ENCODE results near the gene DAGLB.
"Not testable (repeated sequence)": the region's sequence is repeated elsewhere in the genome, so short reads cannot be mapped to it uniquely, and the experiment has no call there.

The DAGLB gene, protein sequence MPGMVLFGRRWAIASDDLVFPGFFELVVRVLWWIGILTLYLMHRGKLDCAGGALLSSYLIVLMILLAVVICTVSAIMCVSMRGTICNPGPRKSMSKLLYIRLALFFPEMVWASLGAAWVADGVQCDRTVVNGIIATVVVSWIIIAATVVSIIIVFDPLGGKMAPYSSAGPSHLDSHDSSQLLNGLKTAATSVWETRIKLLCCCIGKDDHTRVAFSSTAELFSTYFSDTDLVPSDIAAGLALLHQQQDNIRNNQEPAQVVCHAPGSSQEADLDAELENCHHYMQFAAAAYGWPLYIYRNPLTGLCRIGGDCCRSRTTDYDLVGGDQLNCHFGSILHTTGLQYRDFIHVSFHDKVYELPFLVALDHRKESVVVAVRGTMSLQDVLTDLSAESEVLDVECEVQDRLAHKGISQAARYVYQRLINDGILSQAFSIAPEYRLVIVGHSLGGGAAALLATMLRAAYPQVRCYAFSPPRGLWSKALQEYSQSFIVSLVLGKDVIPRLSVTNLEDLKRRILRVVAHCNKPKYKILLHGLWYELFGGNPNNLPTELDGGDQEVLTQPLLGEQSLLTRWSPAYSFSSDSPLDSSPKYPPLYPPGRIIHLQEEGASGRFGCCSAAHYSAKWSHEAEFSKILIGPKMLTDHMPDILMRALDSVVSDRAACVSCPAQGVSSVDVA

DNA sequence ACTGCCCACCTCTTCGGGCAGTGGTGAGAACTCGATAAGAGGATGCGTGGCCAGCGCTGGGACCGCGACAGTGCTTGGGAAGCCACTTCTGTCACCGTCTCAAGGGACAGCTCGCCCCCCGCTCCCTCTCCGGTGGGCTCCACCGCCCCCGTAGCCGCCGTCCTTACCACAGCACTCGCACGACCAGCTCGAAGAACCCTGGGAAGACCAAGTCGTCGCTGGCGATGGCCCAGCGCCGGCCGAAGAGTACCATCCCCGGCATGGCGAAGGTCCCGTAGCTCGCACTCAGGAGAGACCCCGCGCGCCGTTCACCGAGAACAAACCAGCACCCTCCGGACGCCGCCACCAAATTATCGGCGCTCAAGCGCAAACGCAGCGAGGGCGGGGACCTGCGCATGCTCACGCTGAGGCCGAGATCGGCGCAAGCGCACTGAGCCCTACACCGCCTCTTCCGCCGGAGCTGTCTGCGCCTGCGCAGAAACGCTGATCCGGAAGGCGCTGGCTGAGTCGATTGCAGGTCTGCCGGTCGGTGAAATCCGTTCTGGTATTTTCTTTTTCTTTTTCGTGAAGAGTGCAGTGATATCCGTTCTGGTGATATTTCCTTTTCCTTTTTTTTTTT lies at the start of gene DAGLB:
TSS of gene DAGLB (minus strand) at position 374 of the 619 bp plus-strand sequence. CDS start at position 262, 112 bp downstream.
- DNase-seq: peak; percentile 96

DNA sequence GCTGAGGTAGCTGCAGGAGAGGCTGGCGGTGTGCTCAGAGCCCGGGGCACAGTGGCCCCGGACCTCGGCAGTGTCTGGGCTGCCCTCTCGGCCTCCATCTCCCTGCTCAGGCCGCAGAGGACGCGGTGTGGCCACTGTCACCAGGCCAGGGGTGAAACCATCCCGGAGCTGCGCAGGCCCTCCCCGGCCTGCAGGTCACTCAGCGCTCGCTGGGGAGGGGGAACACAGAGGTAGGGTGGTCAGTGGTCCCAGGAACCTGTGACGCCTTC lies 49.8 kb upstream of the DAGLB start:
- no peak for DNase-seq

DNA sequence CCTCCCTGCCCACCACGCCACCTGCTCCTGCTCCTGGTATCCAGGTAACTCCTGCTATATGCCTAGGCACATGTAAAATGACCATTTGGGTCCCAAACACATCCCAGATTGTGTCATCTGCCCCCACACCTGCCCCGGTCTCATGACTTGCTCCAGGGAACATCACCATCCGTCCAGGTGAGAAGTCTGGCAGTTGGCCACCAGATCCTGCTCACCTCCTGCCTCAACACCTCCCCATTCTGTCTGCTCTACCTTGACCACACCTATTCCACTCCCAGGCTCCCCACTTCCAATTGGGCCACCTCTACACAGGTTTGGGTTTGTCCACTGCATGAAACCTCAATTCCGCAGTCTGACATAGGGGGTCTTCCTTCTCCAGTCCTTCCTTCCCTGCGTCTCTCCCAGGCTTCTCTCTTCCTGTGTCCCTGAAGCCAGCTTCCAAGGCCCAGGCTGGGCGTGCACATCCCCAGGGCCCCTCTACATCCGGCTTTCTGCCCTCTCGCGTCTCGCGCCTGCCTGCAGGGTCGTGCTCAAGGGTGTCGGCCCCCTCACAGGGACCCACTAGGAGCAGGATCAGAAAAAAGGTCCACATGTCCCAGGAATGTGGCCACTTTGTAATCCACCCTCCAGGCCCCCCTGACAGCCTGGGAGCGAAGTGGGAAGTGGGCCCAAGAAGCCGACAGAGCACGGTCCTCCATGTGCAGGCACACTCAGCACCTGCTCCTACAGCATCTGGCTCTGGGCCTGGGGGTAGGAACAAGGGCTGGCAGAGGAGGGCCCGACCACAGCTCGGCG lies 49.3 kb upstream of the DAGLB start:
- DNase-seq: peak; percentile 25

DNA sequence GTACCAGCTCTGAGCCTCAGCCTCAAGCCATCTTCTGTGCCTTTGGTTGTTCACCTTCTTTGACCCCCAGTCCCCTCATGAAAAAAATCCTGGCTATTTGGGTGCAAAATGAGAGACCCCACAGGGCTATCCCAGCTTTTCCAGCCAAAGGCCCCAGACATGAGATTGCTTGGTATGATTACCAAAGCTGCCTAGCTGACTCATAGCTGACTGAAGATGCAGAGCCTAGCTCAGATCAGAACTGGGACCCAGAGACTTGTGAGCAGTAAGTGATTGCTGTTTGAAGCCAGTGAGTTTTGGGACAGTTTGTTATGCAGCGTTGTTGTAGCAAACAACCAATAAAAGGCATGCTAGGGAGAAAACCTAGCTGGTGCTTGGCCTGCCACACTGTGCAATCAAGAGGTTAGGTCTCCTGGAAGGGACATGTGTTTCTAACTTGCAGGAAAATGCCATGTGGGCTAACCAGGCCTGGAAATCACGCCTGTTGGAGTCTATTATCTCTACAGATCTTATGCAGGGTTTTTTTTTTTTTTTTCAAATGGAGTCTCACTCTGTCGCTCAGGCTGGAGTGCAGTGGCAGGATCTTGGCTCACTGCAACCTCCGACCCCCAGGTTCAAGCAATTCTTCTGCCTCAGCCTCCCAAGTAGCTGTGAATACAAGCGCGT lies 48.0 kb upstream of the DAGLB start:
- no peak for DNase-seq

DNA sequence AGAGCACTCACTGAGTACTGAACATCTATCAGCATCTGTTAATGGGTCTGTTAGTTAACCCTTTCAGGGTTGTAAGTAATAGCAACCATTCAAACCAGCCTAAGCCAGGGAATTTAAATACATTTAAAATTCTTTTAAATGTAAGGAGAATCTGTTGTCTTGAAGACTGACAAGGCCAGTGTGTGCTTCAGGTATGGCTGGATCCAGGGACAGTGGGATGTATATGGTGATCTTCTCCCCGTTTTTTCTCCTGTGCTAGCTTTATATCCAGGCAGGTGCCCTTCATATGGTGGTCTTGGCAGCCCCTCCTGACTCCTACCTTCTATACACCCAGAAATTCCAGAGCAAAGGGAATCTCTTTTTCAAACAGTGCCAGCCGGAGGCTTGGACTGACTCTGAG lies 46.6 kb upstream of the DAGLB start:
- no peak for DNase-seq

DNA sequence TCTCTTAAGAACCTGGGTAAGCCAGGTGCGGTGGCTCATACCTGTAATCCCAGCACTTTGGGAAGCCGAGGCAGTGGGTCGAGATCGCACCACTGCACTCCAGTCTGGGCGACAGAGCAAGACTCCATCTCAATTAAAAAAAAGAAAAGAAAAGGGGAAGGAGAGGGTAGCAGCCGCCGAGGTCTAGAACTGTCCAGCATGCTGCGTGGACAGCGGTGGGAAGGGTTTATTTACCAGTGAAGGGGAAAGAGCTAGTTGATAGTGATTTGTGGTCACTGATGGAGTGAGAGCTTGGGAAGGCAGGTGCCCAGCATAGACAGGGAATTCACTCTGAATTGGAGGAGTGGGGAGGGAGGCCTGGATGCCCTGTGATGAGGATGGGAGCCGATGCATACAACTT lies 43.4 kb upstream of the DAGLB start:
- no peak for DNase-seq

DNA sequence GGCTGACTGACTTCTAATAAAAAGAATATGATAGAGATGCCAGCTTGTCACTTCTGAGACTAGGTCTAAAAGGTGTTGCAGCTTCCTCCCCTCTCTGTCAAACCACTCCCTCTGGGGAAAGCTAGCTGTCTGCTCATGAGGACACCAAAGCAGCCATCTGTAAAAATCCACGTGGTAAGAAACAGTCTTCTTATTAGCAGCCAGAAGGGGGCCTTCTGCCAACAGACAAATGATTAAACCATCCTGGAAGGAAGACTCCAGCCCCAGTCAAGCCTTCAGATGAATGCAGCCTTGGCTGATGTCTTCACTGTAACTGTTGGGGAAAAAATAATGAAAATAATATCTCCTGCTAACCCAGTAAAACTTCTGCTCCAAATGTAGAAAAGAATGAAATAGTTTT lies 41.9 kb upstream of the DAGLB start:
- peak; percentile 20 for DNase-seq

DNA sequence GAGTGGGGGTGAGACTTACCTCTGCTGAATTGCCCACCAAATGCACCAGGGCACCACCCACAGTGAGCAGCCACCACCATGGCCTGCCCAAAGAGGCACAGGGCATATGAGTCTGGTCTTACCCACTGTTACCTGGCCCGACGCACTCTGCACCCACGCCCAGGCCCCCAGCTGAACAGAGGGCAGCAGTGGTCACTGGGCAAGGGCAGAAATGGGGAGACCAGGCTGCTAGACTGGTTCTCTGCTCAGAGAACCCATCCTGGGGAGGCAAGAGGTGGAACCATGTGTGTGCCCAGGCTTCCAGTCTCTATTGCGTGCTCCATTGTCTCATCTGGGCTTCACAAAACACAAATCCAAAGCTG lies 39.4 kb upstream of the DAGLB start:
- DNase-seq: no peak

DNA sequence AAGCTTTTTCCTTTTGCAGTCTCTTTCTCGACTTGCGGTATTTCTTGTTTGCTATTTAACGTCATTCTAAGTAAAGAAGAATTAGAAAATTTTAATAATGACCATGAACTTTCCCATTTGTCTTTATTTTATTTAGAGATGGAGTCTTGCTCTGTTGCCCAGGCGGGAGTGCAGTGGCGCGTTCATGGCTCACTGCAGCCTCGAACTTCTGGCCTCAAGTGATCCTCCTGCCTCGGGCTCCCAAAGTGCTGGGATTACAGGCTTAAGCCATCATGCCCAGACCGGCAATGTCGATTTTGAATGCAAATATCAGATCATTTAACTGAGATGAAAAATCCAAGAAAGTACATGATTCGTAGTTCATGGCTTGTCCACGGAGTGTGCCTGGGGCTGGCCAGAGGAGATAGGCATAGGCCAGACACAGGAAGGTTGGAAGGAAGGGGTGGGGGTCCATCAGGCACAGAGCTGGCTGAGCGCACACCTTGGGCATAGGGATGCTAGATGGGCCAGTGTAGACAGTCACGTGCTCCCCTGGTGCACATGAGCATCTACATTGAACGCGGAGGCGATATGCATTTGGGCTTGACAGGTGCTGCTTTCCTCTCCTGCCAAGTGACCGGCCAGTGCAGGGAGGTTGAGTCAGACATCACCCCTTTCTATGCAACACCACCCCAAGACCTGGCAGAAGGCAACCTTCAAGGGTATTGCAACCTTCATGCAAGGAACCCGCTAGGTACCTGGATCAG lies 38.9 kb upstream of the DAGLB start:
- no peak for DNase-seq

DNA sequence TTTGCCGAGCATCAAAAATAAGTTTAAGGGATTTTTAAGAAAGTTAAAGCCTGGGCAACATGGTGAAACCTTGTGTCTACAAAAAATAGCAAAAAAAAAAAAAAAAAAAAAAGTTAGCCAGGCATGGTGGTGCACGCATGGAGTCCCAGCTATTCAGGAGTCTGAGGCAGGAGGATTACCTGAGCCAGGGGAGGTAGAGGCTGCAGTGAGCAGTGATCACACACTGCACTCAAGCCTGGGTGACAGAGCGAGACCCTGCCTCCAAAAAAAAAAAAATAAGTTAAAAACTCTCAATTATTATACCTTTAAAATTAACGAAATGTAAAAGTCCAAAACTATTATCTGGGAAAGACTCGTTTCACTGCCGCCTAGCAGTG lies 35.0 kb upstream of the DAGLB start:
- DNase-seq: no peak

DNA sequence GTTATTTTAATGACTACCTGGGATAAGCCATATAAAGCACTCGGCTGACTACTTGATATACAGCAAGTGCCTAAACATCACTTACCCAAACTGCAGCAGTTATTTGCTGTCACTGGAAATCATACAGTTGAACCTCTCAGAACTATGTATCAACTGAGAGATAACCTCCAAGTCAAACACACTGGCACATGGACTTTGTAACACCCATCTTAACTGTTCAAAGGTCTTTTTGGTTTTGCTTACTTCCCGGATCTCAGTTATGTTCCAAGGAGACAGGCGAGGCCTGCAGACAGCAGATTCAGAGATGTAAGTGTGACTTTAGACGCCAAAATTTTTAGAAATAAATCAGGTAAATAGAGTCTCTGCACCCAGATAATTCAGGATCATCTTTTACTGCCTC lies 34.6 kb upstream of the DAGLB start:
- no peak for DNase-seq

DNA sequence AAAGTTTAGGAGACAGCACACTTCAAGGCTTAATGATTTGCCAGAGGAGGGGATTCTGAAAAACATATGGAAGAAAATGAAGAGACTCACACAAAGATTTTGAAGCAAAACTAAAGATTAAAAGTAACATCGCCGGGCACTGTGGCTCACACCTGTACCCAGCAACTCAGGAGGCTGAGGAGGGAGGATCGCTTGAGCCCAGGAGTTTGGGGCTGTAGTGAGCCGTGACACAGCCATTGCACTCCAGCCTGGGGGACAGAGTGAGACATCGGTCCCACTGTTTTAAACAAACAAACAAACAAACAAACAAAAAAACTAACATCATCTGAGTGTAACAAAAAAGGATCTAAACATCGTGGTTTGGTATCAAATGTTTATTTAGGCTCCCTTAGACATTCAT lies 33.7 kb upstream of the DAGLB start:
- DNase-seq: no peak

DNA sequence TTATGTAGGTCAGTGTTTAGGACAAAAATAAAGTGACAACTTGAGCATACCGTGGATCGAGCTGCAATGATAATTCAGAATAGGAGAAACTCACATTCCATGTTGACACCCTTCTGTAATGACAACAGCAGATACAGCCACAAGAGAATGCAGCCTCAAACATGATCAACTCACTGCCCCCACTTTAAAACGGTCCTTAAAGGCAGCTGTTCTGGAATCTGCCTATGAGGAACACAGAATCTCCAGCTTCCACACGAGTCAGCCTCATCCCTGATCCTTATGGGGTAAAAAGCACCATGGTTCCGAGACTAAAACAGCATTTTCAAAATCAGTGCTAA lies 32.5 kb upstream of the DAGLB start:
- no peak for DNase-seq

DNA sequence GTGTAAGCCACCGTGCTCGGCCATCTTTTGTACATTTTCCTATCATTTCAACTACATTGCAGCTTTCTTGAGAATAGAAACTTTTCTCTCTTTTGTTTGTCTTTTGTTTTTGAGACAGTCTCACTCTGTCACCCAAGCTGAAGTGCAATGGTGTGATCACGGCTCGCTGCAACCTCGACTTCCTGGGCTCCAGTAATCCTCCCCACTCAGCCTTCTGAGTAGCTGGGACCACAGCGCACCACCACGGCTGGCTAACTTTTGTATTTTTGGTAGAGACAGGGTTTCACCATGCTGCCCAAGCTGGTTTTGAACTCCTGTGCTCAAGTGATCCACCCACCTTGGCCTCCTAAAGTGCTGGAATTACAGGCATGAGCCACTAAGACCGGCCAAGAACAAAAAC lies 31.3 kb upstream of the DAGLB start:
- no peak for DNase-seq

DNA sequence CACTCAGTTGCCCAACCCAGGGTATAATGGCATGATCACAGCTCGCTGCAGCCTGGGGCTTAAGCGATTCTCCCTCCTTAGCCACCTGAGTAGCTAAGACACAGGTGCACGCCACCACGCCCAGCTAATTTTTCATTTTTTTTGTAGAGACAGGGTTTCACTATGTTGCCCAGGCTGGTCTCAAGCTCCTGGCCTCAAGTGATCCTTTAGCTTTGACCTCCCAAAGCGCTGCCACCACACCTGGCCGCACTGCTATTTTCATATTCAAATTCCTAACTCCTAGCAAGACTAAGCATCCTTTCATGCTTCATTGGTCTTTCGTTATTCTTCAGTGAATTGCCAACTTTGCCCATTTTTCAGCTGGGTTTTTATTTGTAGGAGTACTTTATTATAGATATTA lies 30.4 kb upstream of the DAGLB start:
- no peak for DNase-seq

DNA sequence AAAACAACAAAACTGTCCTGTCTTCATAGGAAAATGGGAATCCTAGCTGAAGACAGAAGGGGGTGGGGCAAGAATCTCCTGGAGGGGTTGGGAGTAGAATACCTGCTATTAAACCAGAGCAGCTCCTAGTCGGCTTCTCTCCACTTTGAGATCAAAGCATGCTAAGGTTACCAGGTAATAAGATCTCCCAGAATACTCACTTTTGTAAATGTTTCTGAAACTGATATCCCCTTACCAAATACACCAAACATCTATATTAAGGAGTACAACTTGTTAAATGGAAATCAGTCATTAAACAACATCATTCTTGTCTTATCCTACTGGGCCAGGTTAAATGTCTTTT lies 29.5 kb upstream of the DAGLB start:
- DNase-seq: no peak

DNA sequence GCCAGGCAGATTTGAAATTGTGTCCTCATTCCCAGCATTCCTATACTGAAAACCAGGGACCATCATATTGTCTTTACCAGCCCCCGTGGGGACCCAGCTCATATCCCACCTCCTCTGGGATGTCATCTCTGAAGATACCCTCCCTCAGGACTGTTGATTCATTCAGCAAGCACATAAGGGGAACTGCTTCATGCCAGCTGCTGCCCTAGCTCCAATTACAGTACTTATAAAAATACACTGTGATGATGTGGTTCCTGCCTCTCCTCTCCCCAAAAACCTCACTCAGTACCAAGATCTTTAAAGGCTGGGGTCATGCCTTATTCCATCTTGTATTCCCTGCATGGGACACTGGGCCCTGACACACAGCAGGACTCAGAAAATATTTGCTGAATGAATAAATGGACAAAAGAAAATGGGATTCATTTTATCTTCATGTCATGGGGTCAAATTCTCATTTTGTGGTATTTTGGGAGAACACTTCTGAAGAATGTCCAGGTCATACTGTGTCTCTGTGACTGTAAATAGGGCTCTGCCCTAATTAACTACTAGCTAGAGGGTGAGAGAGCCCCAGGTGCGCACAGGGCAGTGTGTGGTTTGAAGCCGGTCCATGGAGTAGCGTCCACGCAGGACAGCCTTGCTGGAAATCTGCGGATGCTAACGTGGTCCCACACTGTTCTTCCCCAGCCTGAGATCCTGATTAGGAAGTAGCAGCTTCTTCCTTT lies 29.0 kb upstream of the DAGLB start:
- peak; percentile 21 for DNase-seq

DNA sequence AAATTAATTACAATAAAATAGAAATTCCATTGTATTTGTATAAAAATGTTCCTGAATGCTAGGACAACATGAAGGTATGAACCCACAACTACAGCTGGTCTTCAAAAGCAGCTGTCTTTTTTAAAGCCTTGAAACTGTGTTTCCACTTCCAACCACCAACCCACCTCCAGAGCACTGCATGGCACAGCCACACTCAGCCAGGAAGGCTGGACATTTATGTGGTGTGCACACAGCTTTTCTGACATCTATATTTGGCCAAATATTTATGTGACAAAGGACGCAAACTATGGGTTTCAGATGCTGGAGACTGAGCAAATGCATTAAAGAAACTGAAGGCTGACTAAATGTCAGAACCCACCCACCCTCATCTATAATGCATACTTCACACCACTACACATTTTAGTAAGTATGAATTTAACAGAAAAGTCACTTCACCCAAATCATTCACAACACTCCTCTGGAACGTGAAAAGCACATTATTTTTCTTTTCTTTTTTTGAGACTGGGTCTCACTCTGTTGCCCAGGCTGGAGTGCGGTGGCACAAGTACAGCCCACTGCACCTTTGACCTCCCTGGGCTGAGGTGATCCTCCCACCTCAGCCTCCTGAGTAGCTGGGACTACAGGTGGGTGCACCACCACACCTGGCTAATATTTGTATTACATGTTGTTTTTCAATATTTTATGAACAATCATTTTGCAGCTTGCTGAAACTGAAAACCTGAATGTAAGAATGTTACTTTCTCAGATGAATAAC lies 27.9 kb upstream of the DAGLB start:
- no peak for DNase-seq

DNA sequence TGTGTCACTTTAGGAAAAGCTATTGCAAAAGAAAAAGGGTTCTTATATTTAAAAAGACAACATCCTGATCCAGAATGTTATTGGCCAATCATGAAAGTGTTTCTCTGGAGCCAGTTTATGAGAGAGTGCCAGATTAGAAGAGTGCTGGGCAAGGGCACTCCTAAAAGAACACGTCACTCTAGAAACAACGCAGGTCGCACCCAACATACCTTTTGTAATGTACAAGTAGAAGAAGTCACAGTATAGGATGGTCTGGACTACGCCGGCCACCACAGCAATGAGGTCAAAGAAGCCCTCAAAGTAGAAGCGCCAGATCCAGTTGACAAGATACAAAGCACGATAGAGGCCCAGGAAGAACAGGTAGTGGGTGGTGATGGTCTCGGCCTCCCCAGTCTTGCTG lies 18.1 kb upstream of the DAGLB start:
- no peak for DNase-seq

DNA sequence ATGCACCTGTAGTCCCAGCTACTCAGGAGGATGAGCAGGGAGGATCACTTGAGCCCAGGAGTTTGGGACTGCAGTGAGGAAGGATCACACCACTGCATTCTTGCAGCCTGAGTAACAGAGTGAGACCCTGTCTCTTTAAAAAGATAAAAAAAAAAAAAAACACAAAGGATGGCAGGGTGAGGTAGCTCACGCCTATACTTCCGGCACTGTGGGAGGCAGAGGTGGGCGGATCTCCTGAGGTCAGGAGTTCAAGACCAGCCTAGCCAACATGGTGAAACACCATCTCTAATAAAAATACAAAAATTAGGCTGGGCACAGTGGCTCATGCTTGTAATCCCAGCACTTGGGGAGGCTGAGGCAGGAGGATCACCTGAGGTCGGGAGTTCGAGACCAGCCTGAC lies 15.9 kb upstream of the DAGLB start:
- not testable (repeated sequence) for DNase-seq

DNA sequence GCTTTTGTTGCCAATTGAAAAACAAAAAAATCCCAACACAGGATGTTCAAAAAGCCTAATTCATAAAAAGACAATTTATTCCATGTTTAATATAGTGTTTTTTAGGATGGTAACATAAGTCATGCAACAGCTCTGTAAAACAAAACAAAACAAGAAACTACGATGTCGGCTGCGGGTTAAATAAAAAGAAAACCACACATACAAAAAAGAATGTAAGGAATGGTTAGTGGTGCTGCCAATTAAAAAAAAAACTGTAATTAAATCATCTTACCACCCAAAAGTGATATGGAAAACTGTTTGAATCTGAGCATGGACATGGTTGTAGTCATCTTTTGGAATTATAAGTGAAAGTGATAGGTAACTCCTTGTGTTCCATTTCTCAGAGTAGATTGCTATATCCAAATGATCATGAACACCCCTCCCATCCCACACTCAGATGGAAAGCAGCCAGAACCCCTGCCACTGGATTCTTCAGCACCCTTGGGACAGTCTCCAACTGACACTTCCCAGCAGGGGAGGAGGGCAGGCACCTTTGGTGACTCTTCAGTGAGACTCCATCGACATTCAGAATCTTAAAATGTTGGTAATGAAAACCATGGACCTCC lies 14.3 kb upstream of the DAGLB start:
- no peak for DNase-seq

Measured in NCI-H69 (cell line).